T1000 (cell line): ENCODE results near the gene PANK3.
"Not testable (repeated sequence)": the region's sequence is repeated elsewhere in the genome, so short reads cannot be mapped to it uniquely, and the experiment has no call there.

Experiments
- DNase-seq: peaks from one replicate; lab custom pipeline; 2025; ENCODE audit warnings: mixed read lengths; lab: John Stamatoyannopoulos, UW

PANK3 gene

DNA sequence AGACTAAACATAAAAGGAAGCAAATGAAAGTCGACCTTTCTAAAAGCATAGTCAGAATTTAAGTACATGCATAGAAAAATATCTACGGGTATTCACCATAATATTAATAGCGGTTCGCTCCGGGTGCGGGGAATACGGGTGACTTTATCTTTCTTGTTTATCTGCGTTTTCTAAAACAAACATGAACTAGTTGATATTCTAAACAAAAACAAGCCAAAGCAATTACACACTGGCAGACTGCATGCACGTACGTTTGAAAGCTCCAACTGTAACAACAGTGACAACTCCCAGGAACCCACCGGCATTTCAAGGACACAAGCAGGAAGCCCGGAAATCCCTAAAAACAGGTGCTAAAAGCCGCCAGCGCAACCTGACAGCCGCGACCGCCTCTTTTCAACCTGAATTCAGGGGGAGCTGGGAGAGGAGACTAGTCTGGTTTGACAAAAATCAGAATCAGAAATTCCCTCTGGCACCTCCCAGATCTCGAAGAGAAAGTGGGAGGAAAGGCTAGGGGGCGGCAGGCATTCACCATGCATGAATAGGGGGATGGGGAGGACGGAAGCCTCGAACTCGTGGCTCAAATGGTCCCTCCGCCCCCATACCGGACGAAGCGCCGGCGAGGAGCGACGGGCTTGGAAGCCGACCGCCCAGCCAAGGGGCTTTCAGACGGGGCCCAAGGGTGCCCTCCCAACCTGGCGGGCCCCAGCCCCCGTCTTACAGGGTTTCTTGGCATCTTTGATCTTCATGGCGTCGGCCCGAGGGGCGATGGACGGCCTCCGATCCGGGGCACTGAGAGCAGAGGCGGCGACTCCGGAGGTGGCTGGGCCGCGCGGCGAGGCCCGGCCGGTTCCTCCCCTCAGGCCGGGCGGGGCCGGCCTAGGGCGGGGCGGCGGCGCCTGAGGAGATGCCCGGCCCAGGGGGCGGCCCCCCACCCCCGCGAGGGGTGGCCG is at the start of gene PANK3:
TSS of gene PANK3 (minus strand) at position 831 of the 950 bp plus-strand sequence. CDS start at position 746, 85 bp downstream.
- peak; percentile 80 for DNase-seq

GRCh38 chr5:168624850-168625364 is 45.7 kb upstream of the PANK3 start:
- DNase-seq = no peak

DNA sequence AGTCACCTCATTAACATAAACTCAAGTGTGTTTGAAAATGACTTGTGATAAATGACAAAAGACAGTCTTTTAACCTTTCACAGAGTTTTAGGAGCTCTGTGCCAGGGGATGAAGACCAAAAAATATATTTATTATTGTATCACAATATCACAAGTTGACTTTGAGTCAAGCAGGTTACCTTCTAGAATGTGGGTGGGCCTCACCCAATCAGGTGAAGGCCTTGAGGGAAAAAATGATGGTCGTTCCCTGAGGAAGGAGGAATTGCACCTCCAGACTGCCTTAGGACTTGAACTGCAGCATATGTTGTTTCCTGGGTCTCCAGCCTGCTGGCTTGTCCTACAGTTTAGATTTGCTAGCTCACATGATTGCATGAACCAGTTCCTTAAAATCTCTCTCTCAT is 41.6 kb upstream of the PANK3 start:
- no peak for DNase-seq

- no peak for DNase-seq
These were observed 35.5 kb upstream of the PANK3 start for GRCh38 chr5:168614661-168615060.

DNA sequence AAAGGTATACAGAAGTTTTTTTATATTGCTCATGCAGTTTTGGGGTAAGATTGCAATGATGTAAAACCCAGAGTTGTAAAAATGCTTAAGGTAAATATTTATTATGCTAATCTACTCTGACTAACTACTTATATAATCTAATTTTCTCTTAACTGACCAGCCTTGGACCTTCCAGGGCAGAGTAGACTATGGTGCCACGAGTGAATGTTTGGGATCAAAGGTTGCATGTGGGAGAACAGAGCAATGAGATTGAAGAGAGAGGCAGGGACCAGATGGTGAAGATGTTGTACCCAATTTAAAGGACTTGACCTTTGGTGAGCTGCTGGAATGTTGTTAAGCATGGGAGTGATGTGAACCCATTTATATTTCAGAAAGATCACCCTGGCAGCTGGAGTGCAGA is 34.8 kb upstream of the PANK3 start:
- DNase-seq = no peak

DNA sequence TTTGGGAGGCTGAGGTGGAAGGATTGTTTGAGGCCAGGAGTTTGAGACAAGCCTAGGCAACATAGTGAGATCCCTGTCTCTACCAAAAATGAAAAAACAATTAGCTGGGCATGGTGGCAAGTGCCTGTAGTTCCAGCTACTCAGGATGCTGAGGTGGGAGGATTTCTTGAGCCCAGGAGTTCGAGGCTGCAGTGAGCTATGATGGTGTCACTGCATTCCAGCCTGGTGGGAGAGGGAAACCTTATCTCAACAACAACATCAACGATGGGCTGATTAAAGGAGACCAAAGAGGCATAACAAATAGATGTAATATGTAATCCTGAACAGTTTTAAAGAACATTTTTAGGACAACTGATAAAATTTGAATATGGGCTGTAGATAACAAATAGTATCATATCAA is 34.2 kb upstream of the PANK3 start:
- DNase-seq = no peak

DNA sequence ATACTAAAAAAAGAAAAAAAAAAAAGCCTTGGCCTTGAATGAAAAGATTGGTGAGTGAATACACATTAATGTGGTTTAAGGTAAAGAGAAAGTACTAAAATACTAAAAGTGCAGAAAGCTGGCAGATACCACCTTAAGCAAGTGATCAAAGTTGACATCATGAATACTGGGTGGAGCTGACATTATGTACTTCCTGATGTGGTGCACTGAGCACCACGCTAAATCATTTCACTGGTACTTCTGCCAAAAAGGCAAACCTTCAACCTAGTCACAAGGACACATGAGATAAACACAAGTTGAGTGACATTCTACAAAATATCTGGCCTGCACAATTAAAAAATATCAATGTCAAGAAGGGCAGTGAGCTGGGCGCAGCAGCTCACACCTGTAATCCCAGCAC is 33.8 kb upstream of the PANK3 start:
- no peak for DNase-seq

- no peak for DNase-seq
These were observed 33.0 kb upstream of the PANK3 start for GRCh38 chr5:168612123-168612522.

DNA sequence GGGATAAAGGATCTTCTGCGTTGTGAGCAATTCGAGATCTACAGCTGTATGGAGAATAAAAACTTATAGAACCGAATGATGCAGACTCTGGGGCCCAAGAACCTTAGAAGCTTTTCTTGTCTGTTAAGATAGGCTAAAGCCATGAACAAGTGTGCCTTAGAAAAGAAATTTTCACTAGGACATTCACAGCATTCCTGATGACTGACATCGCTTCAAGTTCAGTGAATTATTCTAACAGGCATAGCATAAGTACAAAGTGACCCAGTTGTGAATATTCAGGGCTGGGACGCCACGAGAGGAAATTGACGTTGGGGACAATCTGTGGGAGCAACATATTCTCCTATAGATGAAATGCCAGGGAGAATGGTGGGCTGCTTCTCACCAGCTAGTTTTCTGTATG is 32.0 kb upstream of the PANK3 start:
- DNase-seq = no peak

GRCh38 chr5:168609806-168610482 is 30.8 kb upstream of the PANK3 start:
- no peak for DNase-seq

- DNase-seq = no peak
These were observed 29.7 kb upstream of the PANK3 start for GRCh38 chr5:168608821-168609220.

DNA sequence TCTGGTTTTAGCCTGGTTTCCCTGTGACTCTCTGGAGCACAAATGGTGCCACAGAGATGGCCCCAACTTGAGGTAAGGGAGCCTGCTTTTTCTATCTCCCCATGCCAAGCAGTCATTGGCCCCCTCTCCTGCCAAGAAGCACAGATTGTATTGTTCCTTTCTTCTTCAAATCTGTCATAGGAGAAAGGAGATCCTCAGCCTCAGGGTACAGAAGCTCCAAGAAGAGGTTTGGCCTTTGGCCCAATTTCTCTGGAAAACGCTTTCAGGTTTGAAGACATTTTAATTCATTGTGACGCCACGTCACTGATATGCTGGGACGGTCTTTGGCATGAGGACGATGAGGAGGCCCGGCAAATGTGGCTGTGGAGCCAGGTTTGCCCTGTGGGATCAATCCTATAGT is 29.2 kb upstream of the PANK3 start:
- no peak for DNase-seq

DNA sequence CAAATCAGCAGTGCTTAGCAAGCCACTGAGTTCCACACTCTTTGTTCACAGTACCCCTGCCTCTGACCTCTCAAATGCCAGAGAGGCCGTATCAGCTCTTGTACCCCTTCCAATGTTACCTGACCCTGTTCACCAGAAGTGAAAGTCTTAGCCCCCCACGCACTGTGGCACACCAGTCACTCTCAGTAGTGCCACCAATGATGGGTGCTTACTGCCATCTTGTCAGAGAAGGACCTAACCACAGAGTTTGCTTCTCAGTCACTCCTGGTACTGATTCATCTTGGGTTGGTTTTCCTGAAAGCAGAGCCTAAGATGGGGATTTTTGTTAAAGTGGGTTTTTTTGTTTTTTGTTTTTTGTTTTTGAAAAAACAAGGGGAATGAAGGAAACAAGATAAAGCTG is 28.8 kb upstream of the PANK3 start:
- DNase-seq = no peak

GRCh38 chr5:168606562-168606961 is 27.4 kb upstream of the PANK3 start:
- DNase-seq = no peak

GRCh38 chr5:168604436-168604835 is 25.3 kb upstream of the PANK3 start:
- DNase-seq = no peak

DNA sequence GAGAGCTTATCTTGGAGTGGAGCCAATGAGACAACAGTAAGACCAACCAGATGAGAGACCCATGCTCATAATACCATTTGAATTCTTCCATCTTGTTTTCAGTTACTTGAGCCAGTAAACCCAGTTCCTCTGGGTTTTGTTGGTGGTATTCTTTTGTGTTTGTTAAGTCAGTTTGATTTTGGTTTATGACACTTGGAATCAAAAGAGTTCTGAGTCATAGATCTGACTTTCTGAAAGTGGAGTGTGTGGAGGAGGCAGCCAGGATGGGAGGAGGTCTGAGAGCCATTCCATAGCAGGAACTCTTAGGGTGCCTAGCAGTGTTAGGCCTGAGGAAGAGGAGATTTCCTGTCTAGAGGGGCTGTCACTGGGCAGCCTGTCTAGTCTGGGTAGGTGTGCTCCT is 24.6 kb upstream of the PANK3 start:
- DNase-seq = no peak

GRCh38 chr5:168602517-168602916 is 23.3 kb upstream of the PANK3 start:
- DNase-seq = no peak

DNA sequence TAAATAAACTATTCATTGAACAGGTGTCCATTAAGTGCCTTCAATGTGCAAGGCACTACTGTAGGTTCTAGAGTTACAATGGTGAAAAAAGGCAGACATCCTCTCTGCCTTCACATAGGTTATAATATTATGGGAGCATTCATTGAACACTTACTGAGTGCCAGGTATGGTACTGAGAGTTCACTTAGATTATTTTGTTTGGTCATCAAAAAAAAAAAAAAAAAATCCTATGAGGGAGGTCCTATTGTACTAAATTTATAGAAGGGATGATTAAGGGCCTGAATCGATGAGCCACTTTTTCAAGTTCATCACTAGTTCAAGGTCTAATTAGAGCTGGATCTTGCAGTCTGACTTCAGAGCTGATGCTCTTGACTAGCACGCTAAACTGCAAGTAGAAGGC is 22.8 kb upstream of the PANK3 start:
- DNase-seq = no peak

DNA sequence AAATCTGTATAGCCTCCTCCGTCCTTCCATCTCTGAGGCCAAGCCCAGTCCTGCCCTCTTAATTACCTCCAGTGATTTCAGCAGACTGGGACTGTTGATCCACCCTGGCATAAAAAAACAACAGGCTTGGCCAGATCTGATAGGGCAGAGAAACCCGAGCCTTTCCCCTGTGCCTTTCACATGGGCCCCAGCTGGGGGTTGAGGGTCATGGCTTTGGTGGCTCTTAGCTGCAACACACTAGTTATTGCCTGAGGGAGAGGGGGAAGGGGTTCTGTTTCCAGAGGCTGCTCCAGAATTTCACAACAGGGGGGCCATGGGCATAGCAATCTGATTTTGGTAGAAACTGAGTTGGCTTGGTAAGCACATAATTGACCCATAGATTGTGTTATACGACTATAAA is 21.2 kb upstream of the PANK3 start:
- no peak for DNase-seq

GRCh38 chr5:168599826-168600225 is 20.7 kb upstream of the PANK3 start:
- no peak for DNase-seq

GRCh38 chr5:168598639-168599038 is 19.5 kb upstream of the PANK3 start:
- no peak for DNase-seq

DNA sequence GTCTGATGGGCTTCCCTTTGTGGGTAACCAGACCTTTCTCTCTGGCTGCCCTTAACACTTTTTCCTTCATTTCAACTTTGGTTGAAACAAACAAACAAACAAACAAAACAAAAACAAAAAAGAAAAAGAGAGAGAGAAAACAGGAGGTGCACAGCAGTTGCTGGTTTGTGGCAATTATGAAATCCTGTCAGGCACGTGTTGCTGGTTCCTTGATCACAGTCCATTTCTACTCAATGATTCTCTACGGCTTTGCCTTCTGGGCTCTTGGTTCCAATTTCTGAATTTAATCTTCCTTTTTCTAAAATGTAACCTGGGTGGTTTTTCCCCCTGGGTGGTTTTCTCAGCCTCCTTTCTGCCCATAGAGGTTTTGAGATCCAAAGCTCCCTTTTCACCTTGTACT is 17.8 kb upstream of the PANK3 start:
- no peak for DNase-seq

DNA sequence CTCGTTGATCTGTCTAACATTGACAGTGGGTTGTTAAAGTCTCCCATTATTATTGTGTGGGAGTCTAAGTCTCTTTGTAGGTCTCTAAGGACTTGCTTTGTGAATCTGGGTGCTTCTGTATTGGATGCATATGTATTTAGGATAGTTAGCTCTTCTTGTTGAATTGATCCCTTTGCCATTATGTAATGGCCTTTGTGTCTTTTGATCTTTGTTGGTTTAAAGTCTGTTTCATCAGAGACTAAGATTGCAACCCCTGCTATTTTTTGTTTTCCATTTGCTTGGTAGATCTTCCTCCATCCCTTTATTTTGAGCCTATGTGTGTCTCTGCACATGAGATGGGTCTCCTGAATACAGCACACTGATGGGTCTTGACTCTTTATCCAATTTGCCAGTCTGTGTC is 17.0 kb upstream of the PANK3 start:
- not testable (repeated sequence) for DNase-seq
